ENCODE results near the gene SND1.

SND1 gene

DNA sequence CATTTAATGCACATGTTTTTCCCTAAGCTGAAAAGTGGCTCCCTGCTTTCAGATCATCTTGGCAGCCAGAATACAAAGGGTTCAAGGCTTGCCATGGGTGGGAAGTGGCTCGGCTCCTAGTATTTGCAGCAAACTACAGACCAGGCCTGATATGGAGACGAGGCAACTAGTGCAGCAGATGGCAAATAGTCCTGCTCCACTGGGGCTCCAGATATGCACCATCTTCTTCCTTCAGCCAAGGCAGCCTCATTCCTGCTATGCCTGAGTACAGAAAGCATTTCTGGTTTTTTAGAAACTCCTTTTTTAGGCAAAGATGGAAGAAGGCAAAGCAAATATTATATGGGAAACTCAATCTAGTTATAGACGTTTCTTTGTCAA, 355.3 kb downstream of the SND1 start:
- H3K4me3 ChIP-seq (ENCODE audit: low read depth, low read length): no peak overlapping the region
- no peak for TF ChIP-seq CTCF (IDR thresholded peaks at IDR 0.05; ENCODE audit: borderline replicate concordance, insufficient read depth, low read depth, low read length)

DNA sequence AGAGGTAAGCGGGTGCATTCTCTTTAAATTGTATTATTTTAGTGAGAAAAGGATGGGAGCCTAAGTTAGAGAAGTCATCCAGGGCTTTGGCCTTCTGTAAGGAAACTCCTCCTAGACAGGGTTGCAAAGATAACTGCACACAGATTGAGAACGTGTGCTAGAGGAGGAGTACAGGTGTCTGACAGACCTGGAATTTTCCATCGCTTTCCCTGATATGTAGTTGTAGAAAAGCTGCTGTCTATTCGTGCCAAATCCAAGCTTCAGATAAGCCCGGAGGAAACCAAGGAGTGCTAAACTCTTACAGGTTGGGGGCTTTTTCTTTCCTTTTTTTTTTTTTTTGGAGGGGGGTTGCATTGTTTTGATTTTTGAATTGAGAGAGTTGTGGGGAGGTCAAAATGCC, 356.1 kb downstream of the SND1 start:
- no peak for TF ChIP-seq CTCF (IDR thresholded peaks at IDR 0.05; ENCODE audit: borderline replicate concordance, insufficient read depth, low read depth, low read length)

GRCh38 chr7:128008744-128009143, 356.8 kb downstream of the SND1 start:
- TF ChIP-seq CTCF (IDR thresholded peaks at IDR 0.05; ENCODE audit: borderline replicate concordance, insufficient read depth, low read depth, low read length): no peak

More for the DNA sequence above, 356.1 kb downstream of the SND1 start:
- H3K4me3 ChIP-seq (ENCODE audit: low read depth, low read length): no peak overlapping the region

DNA sequence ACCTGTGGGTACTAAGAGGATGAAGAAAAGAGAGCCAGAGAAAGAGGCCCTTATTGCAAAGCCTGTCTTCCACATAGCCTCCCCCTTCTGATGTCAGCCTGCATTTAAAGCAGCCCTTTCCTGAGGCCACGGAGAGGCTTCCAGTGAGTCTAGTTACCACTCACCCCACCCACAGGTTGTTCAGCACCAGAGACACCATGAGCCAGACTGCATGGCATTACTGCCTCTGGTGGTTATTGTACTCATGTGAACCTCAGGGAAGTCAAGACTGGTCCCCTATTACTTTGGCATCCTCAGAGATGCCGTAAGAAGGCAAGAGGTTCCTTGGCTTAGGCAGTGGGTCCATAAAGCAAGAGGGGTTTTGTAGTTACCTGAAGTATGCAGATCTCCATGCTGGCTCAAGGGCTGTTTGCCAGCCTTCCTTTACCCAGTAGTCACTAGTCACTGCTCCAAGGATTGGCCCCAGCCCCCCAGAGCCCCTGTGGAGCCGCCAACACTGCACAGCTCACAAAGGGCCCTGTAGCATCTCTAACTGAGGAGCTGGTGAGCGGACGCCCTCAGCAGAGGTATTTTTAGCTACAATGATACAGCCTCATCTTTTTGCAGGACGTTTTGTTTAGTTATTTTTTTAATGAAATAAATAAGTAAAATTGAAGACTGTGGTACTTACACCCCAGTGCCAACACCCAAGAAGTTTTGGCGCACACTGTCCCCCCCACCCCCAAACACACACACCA, 358.6 kb downstream of the SND1 start:
- 0 out of 2 replicates have a peak, but pooled peaks have one; percentile 3 for TF ChIP-seq CTCF (IDR thresholded peaks at IDR 0.05; ENCODE audit: borderline replicate concordance, insufficient read depth, low read depth, low read length)

More at GRCh38 chr7:128008744-128009143, 356.8 kb downstream of the SND1 start:
- no peak overlapping the region for H3K4me3 ChIP-seq (ENCODE audit: low read depth, low read length)

DNA sequence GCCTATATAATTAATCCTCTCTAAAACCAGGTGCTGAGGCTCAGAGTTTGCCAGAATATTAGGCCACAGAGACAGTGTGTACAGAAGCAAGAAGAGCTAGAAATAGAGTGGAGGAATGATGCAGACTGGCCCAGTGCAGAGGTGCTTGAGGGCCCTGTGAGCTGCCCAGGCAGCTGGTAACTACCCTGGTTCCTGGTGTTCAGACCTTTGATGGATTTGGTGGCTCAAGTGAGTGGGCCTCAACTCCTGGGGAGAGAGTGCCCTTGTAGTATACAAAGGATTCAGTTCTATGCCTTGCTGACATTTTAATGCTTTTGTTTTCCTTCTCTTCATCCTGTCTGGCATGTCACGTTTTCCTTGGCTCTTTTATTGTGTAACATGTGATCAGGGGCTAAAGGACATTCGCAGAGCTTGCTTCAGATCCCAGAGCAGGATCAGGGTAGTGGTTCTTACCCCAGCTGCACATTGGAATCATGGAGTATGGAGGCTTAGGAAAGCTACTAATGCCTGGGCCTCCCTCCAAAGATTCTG, 359.2 kb downstream of the SND1 start:
- TF ChIP-seq CTCF (IDR thresholded peaks at IDR 0.05; ENCODE audit: borderline replicate concordance, insufficient read depth, low read depth, low read length): no peak
- H3K4me3 ChIP-seq (ENCODE audit: low read depth, low read length): no peak overlapping the region

More for the DNA sequence above, 358.6 kb downstream of the SND1 start:
- H3K4me3 ChIP-seq (ENCODE audit: low read depth, low read length): no peak overlapping the region

DNA sequence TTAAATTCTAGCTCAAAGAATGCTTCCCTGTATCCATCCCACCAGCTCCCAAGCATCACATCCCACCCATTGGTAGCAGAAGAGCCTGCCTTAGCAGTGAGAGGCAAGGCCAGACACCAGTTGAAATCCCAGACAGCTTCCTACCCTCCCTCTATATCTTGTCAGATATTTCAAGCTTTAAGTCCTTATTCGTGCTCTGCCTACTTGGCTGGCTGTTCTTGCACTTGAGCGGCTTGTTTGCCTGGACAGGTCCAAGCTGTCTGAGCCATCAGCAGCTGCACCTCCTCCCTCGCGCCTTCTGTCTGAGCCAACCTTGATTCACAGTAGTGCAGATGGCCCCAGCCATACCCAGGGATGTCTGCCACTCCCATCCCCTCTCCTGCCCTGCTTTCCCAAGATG, 362.8 kb downstream of the SND1 start:
- no peak for TF ChIP-seq CTCF (IDR thresholded peaks at IDR 0.05; ENCODE audit: borderline replicate concordance, insufficient read depth, low read depth, low read length)
- H3K4me3 ChIP-seq (ENCODE audit: low read depth, low read length): no peak overlapping the region

GRCh38 chr7:128017460-128017859, 365.5 kb downstream of the SND1 start:
- no peak for TF ChIP-seq CTCF (IDR thresholded peaks at IDR 0.05; ENCODE audit: borderline replicate concordance, insufficient read depth, low read depth, low read length)
- H3K4me3 ChIP-seq (ENCODE audit: low read depth, low read length): no peak overlapping the region

Measured in GM12875 (cell line).